NCI-H226 (cell line): ENCODE data around the gene AQR.
A peak's percentile ranks its signal among the peaks of the same experiment; 100 is the strongest.
"Not testable (repeated sequence)": the region's sequence is repeated elsewhere in the genome, so short reads cannot be mapped to it uniquely, and the experiment has no call there.

Experiments
- DNase-seq: peaks from one replicate; pipeline ENCODE4 v3.0.0-alpha.2; 2015

Gene AQR

DNA sequence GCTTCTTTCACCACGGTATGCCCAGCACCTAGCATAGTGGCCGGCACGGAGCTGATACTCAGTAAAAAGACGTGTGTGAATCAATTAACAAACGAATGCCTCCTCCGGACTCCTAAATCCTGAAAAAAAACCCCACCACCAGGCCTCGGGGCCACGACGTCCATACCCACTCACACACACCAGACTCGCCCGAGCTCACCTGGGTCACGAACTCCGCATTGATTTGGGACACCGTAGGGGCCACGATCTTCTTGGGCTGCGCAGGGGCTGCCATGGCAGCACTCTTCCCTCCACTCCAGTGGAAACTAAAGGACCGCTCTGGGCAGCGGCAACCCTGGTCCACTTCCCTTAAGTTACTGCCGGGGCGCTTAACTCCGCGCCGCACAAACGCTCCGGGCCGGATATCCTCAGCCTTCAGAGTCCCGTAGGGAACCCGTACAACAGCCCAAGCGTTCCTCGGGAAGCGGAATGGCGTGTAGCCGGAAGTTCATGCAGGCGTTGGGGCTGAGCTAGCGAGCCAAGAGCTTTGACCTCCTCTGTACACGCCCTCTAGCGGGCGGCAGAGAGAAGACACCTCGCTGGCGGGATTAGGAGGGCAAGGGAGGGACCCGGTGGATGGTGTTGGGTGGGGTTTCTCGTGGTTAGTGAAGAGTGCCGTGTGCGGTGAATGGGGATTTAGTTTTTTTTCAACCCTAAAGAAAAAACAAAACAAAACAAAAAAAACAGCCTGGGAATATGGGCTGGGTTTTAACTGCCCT lies at the start of gene AQR:
AQR (minus strand) TSS at position 403 of the 758 bp plus-strand sequence; CDS start at position 274, 129 bp downstream.
- peak; percentile 88 for DNase-seq

- no peak for DNase-seq
Observed at GRCh38 chr15:35014241-35014640, 44.7 kb upstream of the AQR start.

- peak; percentile 49 for DNase-seq
Observed at GRCh38 chr15:35013370-35013769, 43.8 kb upstream of the AQR start.

DNA sequence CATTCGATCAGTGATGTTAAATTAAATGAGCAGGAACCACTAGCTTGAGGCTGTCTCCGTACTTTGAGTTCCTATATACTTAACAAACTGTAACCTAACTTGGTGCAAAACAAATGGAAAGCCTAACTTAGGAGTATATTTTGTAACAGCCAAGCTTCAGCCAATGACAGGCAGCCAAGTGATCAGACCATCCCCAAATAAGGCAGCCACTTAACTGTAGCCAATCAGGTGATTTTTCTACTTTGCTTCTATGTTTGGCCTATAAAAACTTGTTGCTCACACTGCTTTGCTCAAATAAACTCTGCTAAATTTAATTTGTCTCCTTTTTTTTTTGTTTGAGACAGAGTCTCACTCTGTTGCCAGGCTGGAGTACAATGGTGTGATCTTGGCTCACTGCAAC lies 37.9 kb upstream of the AQR start:
- DNase-seq, result no peak

DNA sequence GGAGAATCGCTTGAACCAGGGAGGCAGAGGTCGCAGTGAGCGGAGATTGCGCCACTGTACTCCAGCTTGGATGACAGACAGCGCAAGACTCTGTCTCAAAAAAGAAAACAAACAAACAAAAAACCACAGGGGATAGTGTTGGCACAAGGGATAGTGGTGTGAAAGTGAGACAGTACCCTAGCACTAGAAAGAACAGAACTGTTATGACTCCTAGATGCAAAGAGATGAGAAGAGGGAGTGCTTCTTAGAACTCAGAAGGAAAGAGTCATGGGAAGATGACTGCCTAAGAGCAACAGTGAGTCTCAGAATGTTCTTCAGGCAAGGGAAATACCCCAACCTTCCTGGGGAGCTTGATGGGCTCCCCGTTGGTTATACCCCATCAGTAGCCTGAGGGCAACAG lies 36.4 kb upstream of the AQR start:
- no peak for DNase-seq

DNA sequence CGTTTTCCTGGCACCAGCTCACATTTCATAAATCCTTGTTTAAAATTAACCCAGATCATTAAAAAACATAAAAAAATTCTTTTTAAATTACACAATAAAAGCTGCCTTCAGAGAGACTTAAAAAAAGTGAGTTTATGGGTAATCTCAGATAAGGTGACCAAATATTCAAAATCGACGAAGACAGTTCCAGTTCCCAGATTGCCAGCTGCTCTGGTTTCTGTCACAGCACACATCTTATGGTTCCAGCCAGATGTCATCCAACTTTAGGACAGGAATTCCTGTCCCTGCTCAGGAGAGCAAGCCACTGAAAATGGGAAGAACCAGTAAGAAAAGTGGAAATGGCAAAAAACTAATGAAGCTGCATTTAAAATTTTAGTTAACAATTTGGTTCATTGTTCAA lies 34.4 kb upstream of the AQR start:
- DNase-seq, result no peak

- peak; percentile 80 for DNase-seq
Observed at GRCh38 chr15:35000511-35000910, 31.0 kb upstream of the AQR start.

- DNase-seq, result peak; percentile 15
Observed at GRCh38 chr15:34999906-35000305, 30.4 kb upstream of the AQR start.

DNA sequence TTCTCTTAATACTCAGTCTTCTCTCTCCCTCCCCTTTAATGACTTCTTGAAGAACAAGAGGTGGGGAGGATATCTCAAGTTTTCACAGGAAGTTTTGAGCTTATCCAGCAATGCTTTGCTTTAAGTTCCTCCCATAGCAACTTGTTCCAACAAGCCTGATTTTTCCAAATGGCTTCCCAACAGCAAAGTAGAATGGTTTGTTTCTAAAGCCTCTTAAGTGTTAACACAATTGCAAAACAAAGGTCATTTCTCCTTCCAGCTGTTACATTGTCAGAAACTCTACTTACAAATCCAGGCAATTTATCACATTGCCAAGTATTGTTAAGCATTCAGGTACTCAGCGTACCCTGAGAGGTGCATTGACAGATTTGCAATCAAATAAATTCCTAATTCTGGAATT lies 25.4 kb upstream of the AQR start:
- DNase-seq, result no peak

DNA sequence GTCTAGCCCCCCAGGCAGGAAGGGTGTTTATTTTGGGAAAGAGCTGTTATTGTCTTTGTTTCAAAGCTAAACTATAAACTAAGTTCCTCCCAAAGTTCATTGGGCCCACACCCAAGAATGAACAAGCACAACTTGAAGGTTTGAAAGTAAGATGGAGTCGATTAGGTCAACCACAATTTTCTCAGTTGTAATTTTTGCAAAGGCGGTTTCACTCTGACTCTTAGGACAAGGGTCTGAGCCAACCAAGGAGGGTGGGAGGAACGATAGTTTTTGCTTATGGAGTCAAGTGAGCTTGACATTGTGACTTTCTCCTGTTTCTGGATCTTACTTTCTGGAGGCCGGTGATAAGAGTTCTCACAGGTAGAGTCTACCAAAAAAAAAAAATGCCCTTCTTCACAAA lies 24.3 kb upstream of the AQR start:
- no peak for DNase-seq

DNA sequence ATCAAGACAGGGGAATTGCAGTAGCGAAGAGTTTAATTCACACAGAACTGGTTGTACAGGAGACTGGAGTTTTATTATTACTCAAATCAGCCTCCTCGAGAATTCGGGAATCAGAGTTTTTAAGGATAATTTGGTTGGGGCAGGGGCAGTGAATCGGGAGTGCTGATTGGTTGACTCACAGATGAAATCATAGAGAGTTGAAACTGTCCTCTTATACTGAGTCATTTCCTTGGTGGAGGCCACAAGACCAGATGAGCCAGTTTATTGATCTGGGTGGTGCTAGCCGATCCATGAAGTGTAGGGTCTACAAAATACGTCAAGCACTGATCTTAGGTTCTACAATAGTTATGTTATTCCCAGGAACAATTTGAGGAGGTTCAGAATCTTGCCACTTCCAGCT lies 23.9 kb upstream of the AQR start:
- no peak for DNase-seq

- DNase-seq, result peak; percentile 35
Observed at GRCh38 chr15:34988027-34988902, 18.7 kb upstream of the AQR start, which contains the start of gene ZNF770. ZNF770 (minus strand) TSS chr15:34988287; CDS start chr15:34983434, 4,853 bp downstream.

DNA sequence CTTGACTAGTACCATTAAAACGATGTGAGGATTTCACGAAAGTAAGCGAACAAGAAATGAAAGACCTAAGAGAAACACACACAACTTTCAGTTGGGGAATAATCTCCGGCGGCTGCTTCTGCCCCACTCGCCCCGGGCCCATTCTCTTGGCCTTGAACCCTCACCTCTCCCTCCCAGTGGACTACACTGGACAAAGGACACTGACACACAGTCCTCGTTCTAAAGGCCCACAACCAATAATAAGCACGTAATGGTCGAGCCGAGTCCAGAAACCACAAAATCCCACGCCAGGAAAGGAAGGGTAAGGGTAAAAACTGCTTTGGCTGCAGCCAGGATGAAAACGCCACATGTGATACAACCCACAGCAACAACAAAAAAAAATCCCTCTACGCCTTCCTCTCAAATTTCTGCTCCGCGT lies 18.1 kb upstream of the AQR start:
- DNase-seq, result no peak

DNA sequence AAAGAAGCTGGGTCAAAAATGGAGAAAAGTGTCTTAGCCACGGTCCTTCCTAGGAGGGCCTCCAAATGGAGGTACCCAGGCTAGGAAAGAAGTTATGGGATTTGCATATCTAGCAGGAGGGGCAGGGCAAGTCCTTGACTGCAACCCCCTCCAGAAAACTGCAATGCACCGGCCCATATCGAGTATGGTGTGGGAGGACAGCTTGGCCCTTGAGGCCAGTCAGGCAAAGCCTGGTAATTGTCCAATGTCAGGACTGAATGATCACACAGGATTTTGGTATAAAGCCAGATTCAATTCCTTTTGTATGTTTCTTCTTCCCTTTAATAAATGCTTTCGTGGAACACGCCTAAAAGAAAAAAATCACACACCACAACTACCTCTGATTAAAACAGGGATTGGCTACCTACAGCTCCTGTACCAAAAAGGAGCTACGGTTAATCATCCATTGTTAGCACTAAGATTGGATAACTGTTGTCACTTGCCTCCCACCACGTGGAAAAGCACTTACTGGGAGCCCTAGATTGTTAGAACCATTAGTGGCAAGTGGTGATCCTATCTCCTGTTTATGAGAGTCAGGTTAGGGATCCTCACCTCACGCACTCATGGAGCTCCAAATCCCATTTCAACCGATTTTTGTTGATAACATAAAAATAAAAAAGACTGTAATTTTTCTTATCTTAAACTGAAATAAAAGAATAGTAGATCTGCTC lies 17.4 kb upstream of the AQR start:
- no peak for DNase-seq

DNA sequence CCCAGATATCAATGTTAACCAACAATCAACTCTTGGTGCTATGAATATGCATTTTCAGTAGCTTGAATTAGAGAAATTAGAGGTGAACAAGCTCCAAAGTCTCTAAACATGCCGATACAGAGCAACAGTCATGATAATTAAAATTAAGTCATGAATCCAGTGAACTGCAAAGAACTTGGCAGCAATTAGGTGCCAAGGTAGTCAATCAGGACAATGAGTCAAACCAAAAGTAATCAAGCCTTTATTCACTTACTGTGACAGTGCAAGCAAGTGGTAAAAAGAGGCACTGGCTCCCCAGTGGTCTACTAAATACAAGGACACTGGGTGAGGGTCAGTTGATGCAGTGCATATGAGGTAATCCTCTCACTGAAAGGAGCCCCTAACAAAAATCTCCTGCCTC lies 16.8 kb upstream of the AQR start:
- DNase-seq, result no peak

DNA sequence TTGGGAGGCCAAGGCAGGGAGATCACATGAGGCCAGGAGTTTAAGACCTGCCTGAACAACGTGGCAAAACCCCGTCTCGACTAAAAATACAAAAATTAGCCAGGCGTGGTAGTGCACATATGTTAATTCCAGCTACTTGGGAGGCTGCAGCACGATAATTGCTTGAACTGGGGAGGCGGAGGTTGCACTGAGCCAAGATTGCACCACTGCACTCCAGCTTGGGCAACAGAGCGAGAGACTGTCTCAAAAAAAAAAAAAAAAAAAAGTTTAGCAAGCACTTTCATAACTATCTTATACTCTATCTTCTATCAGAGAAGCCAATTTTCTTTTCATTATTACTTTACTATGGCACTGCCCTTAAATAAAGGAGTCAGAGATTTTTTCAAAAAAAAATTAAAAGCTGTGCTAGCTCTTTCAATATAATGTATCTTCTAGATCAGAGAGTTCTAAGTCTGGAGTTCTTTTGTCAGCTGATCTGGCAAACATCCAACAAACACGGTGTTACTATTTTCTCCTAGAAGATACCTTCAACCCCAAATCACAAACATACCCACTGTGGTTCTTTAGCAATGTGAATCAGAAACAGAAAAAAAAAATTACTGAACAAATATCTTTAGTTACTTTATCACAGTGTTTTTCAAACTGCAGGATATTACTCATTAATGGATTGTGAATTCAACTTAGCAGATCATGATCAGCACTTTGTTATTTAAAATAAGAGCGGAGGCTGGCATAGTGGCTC lies 15.5 kb upstream of the AQR start:
- no peak for DNase-seq

DNA sequence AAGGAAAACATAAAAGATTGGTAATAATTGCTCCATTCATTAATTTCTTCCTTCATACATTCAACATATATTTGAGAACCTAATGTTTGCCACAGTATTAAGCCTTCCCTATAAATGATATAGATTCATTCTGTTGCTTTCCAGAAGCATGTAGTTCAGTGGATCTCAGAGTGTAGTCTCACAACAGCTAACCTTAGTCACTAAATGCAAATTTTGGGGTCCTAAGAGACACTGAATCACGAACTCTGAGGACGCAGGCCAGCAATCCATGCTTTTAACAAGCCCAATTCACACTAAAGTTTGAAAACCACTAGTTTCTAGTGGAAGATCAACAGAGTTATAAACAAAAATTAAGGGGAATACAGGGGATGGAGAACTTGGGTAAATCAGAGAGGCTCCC lies 7.2 kb upstream of the AQR start:
- no peak for DNase-seq

DNA sequence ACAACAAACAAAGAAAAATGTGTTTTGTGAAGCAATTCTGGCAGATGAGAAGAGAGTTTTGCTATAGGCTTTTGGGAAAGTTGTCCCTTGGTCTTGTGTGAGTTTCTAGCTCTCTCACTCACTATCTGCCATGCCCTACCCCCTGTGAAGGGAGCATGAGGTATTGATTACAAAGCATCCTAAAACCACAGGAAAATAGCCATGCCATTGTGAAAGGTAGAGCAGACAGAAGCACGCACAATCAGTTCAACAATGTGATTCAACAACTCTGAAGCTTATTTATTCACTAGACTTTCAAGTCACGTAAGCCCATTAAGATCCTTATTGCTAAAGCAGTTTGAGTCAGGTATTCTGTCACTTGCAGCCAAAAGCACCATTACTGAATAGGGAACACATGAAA lies 6.5 kb upstream of the AQR start:
- DNase-seq, result no peak

GRCh38 chr15:34973512-34973911 lies 4.0 kb upstream of the AQR start:
- no peak for DNase-seq

- DNase-seq, result not testable (repeated sequence)
Observed at GRCh38 chr15:34970098-34970643, 629 bp upstream of the AQR start.

GRCh38 chr15:34964277-34964676 lies 5.3 kb downstream of the AQR start:
- DNase-seq, result no peak

- no peak for DNase-seq
Observed at GRCh38 chr15:34953851-34954250, 15.7 kb downstream of the AQR start.
